ENCODE results near the gene ALDH1L1. TPM values are rescaled to one million over a fixed set of nuclear protein-coding genes. Genes with fewer than 3 reads are reported as not detected.

ALDH1L1 gene
- polyA plus RNA-seq, 1 donor, result 40.4 TPM

GRCh38 chr3:126208606-126209256 lies 28.3 kb upstream of the ALDH1L1 start:
- no peak overlapping the region for H3K27ac ChIP-seq (ENCODE audit: low read length)
- peaks cover 7% of the 10 kb centered on the region for H3K4me1 ChIP-seq (ENCODE audit: control insufficient read depth, insufficient read depth, low read length)
- no CpG with 5 or more reads among the region's 11 CpGs for WGBS (ENCODE audit: insufficient coverage, low lambda C conversion rate)
- no peaks in the 10 kb centered on the region for H3K36me3 ChIP-seq (ENCODE audit: control insufficient read depth, insufficient read depth, low read length)
- peaks cover 8% of the 10 kb centered on the region for H3K27me3 ChIP-seq (ENCODE audit: control insufficient read depth, insufficient read depth, low read length)
- DNase-seq, result peak in 1 of 2 donors; percentile 29
- H3K9me3 ChIP-seq (ENCODE audit: control insufficient read depth, low read depth, low read length), result no peaks in the 10 kb centered on the region
- no peak overlapping the region for H3K4me3 ChIP-seq (ENCODE audit: low read length)

GRCh38 chr3:126208182-126208581 lies 27.8 kb upstream of the ALDH1L1 start:
- no peaks in the 10 kb centered on the region for H3K36me3 ChIP-seq (ENCODE audit: control insufficient read depth, insufficient read depth, low read length)
- H3K9me3 ChIP-seq (ENCODE audit: control insufficient read depth, low read depth, low read length), result no peaks in the 10 kb centered on the region
- H3K4me3 ChIP-seq (ENCODE audit: low read length), result no peak overlapping the region
- no peak overlapping the region for H3K27ac ChIP-seq (ENCODE audit: low read length)
- DNase-seq, result no peak
- no CpG with 5 or more reads among the region's 2 CpGs for whole genome bisulfite sequencing (ENCODE audit: insufficient coverage, low lambda C conversion rate)
- H3K4me1 ChIP-seq (ENCODE audit: control insufficient read depth, insufficient read depth, low read length), result peaks cover 5% of the 10 kb centered on the region
- H3K27me3 ChIP-seq (ENCODE audit: control insufficient read depth, insufficient read depth, low read length), result peaks cover 5% of the 10 kb centered on the region

GRCh38 chr3:126207166-126207565 lies 26.8 kb upstream of the ALDH1L1 start:
- Histone ChIP-seq H3K27me3 (ENCODE audit: control insufficient read depth, insufficient read depth, low read length) (no peaks in the 10 kb centered on the region), H3K4me3 (ENCODE audit: low read length) (no peak overlapping the region), H3K27ac (ENCODE audit: low read length) (no peak overlapping the region), H3K9me3 (ENCODE audit: control insufficient read depth, low read depth, low read length) (no peaks in the 10 kb centered on the region), H3K36me3 (ENCODE audit: control insufficient read depth, insufficient read depth, low read length) (no peaks in the 10 kb centered on the region), H3K4me1 (ENCODE audit: control insufficient read depth, insufficient read depth, low read length) (peaks cover 5% of the 10 kb centered on the region)
- no peak for DNase-seq
- WGBS (ENCODE audit: insufficient coverage, low lambda C conversion rate), result no CpG with 5 or more reads among the region's 5 CpGs

- no peaks in the 10 kb centered on the region for H3K36me3 ChIP-seq (ENCODE audit: control insufficient read depth, insufficient read depth, low read length)
- no peak overlapping the region for H3K27ac ChIP-seq (ENCODE audit: low read length)
- WGBS (ENCODE audit: insufficient coverage, low lambda C conversion rate), result no CpG with 5 or more reads among the region's 3 CpGs
- H3K4me1 ChIP-seq (ENCODE audit: control insufficient read depth, insufficient read depth, low read length), result peaks cover 3% of the 10 kb centered on the region
- H3K27me3 ChIP-seq (ENCODE audit: control insufficient read depth, insufficient read depth, low read length), result no peaks in the 10 kb centered on the region
- no peak overlapping the region for H3K4me3 ChIP-seq (ENCODE audit: low read length)
- DNase-seq, result peak in 1 of 2 donors; percentile 32
- no peaks in the 10 kb centered on the region for H3K9me3 ChIP-seq (ENCODE audit: control insufficient read depth, low read depth, low read length)
These were observed 25.6 kb upstream of the ALDH1L1 start for GRCh38 chr3:126205717-126206655.

- Histone ChIP-seq H3K27me3 (ENCODE audit: control insufficient read depth, insufficient read depth, low read length) (no peaks in the 10 kb centered on the region), H3K9me3 (ENCODE audit: control insufficient read depth, low read depth, low read length) (no peaks in the 10 kb centered on the region), H3K36me3 (ENCODE audit: control insufficient read depth, insufficient read depth, low read length) (no peaks in the 10 kb centered on the region), H3K27ac (ENCODE audit: low read length) (no peak overlapping the region), H3K4me1 (ENCODE audit: control insufficient read depth, insufficient read depth, low read length) (no peaks in the 10 kb centered on the region), H3K4me3 (ENCODE audit: low read length) (no peak overlapping the region)
- 62% methylated on average over 3 of the region's 4 CpGs for WGBS (ENCODE audit: insufficient coverage, low lambda C conversion rate)
- no peak for DNase-seq
These were observed 22.3 kb upstream of the ALDH1L1 start for GRCh38 chr3:126202680-126203079.

- no peaks in the 10 kb centered on the region for H3K9me3 ChIP-seq (ENCODE audit: control insufficient read depth, low read depth, low read length)
- no peaks in the 10 kb centered on the region for H3K27me3 ChIP-seq (ENCODE audit: control insufficient read depth, insufficient read depth, low read length)
- no CpG with 5 or more reads among the region's 3 CpGs for WGBS (ENCODE audit: insufficient coverage, low lambda C conversion rate)
- no peaks in the 10 kb centered on the region for H3K36me3 ChIP-seq (ENCODE audit: control insufficient read depth, insufficient read depth, low read length)
- H3K27ac ChIP-seq (ENCODE audit: low read length), result no peak overlapping the region
- no peak for DNase-seq
- no peak overlapping the region for H3K4me3 ChIP-seq (ENCODE audit: low read length)
- no peaks in the 10 kb centered on the region for H3K4me1 ChIP-seq (ENCODE audit: control insufficient read depth, insufficient read depth, low read length)
These were observed 21.9 kb upstream of the ALDH1L1 start for GRCh38 chr3:126202276-126202675.

GRCh38 chr3:126201168-126201567 lies 20.8 kb upstream of the ALDH1L1 start:
- WGBS (ENCODE audit: insufficient coverage, low lambda C conversion rate), result 44% methylated on average over 2 of the region's 3 CpGs

GRCh38 chr3:126200534-126200933 lies 20.1 kb upstream of the ALDH1L1 start:
- no peak for DNase-seq
- H3K36me3 ChIP-seq (ENCODE audit: control insufficient read depth, insufficient read depth, low read length), result no peaks in the 10 kb centered on the region
- 100% methylated on average over 1 of the region's 3 CpGs for WGBS (ENCODE audit: insufficient coverage, low lambda C conversion rate)

More at GRCh38 chr3:126201168-126201567, 20.8 kb upstream of the ALDH1L1 start:
- Histone ChIP-seq H3K27me3 (ENCODE audit: control insufficient read depth, insufficient read depth, low read length) (no peaks in the 10 kb centered on the region), H3K27ac (ENCODE audit: low read length) (no peak overlapping the region), H3K4me1 (ENCODE audit: control insufficient read depth, insufficient read depth, low read length) (no peaks in the 10 kb centered on the region), H3K4me3 (ENCODE audit: low read length) (no peak overlapping the region), H3K36me3 (ENCODE audit: control insufficient read depth, insufficient read depth, low read length) (no peaks in the 10 kb centered on the region), H3K9me3 (ENCODE audit: control insufficient read depth, low read depth, low read length) (no peaks in the 10 kb centered on the region)
- DNase-seq, result peak in 1 of 2 donors; percentile 32

GRCh38 chr3:126199256-126199655 lies 18.9 kb upstream of the ALDH1L1 start:
- Histone ChIP-seq H3K27ac (ENCODE audit: low read length) (no peak overlapping the region), H3K36me3 (ENCODE audit: control insufficient read depth, insufficient read depth, low read length) (no peaks in the 10 kb centered on the region), H3K9me3 (ENCODE audit: control insufficient read depth, low read depth, low read length) (peaks cover 3% of the 10 kb centered on the region), H3K4me3 (ENCODE audit: low read length) (no peak overlapping the region), H3K4me1 (ENCODE audit: control insufficient read depth, insufficient read depth, low read length) (no peaks in the 10 kb centered on the region), H3K27me3 (ENCODE audit: control insufficient read depth, insufficient read depth, low read length) (no peaks in the 10 kb centered on the region)
- 44% methylated on average over 1 of the region's 2 CpGs for WGBS (ENCODE audit: insufficient coverage, low lambda C conversion rate)
- DNase-seq, result no peak

More at GRCh38 chr3:126200534-126200933, 20.1 kb upstream of the ALDH1L1 start:
- Histone ChIP-seq H3K9me3 (ENCODE audit: control insufficient read depth, low read depth, low read length) (no peaks in the 10 kb centered on the region), H3K4me1 (ENCODE audit: control insufficient read depth, insufficient read depth, low read length) (no peaks in the 10 kb centered on the region), H3K4me3 (ENCODE audit: low read length) (no peak overlapping the region), H3K27me3 (ENCODE audit: control insufficient read depth, insufficient read depth, low read length) (no peaks in the 10 kb centered on the region), H3K27ac (ENCODE audit: low read length) (no peak overlapping the region)

GRCh38 chr3:126197854-126198584 lies 17.6 kb upstream of the ALDH1L1 start:
- Histone ChIP-seq H3K27ac (ENCODE audit: low read length) (no peak overlapping the region), H3K36me3 (ENCODE audit: control insufficient read depth, insufficient read depth, low read length) (no peaks in the 10 kb centered on the region), H3K27me3 (ENCODE audit: control insufficient read depth, insufficient read depth, low read length) (no peaks in the 10 kb centered on the region), H3K4me1 (ENCODE audit: control insufficient read depth, insufficient read depth, low read length) (no peaks in the 10 kb centered on the region), H3K9me3 (ENCODE audit: control insufficient read depth, low read depth, low read length) (peaks cover 4% of the 10 kb centered on the region), H3K4me3 (ENCODE audit: low read length) (no peak overlapping the region)
- 70% methylated on average over 2 of the region's 7 CpGs for WGBS (ENCODE audit: insufficient coverage, low lambda C conversion rate)
- peak in 1 of 2 donors; percentile 47 for DNase-seq
